Measurements from ENCODE around the gene LIPC. TPM values are rescaled to one million over a fixed set of nuclear protein-coding genes. Genes with fewer than 3 reads are reported as not detected.

The LIPC gene
- polyA plus RNA-seq, 1 of the 3 experiments (the other 2 are of a cell fraction): not detected

- Histone ChIP-seq H3K9me2 (no peaks in the 10 kb centered on the region), H3K79me2 (ENCODE audit: insufficient read depth) (no peaks in the 10 kb centered on the region), H3K27me3 (ENCODE audit: insufficient read depth) (no peaks in the 10 kb centered on the region), H2AFZ (ENCODE audit: low read depth) (no peak overlapping the region), H3F3A (replicated peaks; ENCODE audit: insufficient read depth) (peaks cover 5% of the 10 kb centered on the region), H3K9me3 (no peaks in the 10 kb centered on the region), H3K4me3 (ENCODE audit: low read depth in 2 of 2, low read length in 1 of 2) (no peak overlapping the region), H3K27ac (ENCODE audit: low read depth in 2 of 2, low read length in 1 of 2) (no peak overlapping the region), H4K20me1 (ENCODE audit: insufficient read depth) (no peaks in the 10 kb centered on the region), H3K4me1 (ENCODE audit: control insufficient read depth in 1 of 2, insufficient read depth in 2 of 2, low read depth in 1 of 2, low read length in 1 of 2) (no peaks in the 10 kb centered on the region), H3K9ac (no peak overlapping the region), H3K36me3 (replicated peaks in 1 of 2; ENCODE audit: control insufficient read depth in 1 of 2, insufficient read depth in 2 of 2, low read length in 1 of 2) (peaks cover 32 to 42% of the 10 kb centered on the region in 2 experiments), H3K4me2 (no peak overlapping the region)
- CTCF ChIA-PET: no interaction called here
- DNase-seq: no peak
- TF ChIP-seq NFIC (IDR thresholded peaks at IDR 0.05; ENCODE audit: borderline replicate concordance) (no peak), YY1 (IDR thresholded peaks at IDR 0.05; ENCODE audit: low read depth) (no peak), MAX (IDR thresholded peaks at IDR 0.05; ENCODE audit: low read depth) (no peak), CTCF (IDR thresholded peaks at IDR 0.05) (no peak), REST (IDR thresholded peaks at IDR 0.05; ENCODE audit: low read depth, low read length) (no peak), ELF1 (IDR thresholded peaks at IDR 0.05) (no peak), TEAD4 (IDR thresholded peaks at IDR 0.05; ENCODE audit: borderline replicate concordance, insufficient read depth) (no peak), NRF1 (IDR thresholded peaks at IDR 0.05; ENCODE audit: low read depth, low read length) (no peak)
- POLR2A ChIA-PET: no interaction called here
- 100% methylated on average over 3 of the region's 3 CpGs for WGBS (ENCODE audit: low lambda C conversion rate)
Observed at GRCh38 chr15:58605931-58606530, 174.2 kb downstream of the LIPC start.

GRCh38 chr15:58606577-58607080, 174.8 kb downstream of the LIPC start:
- H4K20me1 ChIP-seq (ENCODE audit: insufficient read depth): no peaks in the 10 kb centered on the region
- H3K9me2 ChIP-seq: no peaks in the 10 kb centered on the region
- H3K27ac ChIP-seq (ENCODE audit: low read depth in 2 of 2, low read length in 1 of 2): no peak overlapping the region
- H3K27me3 ChIP-seq (ENCODE audit: insufficient read depth): no peaks in the 10 kb centered on the region
- no peaks in the 10 kb centered on the region for H3K79me2 ChIP-seq (ENCODE audit: insufficient read depth)
- POLR2A ChIA-PET: no interaction called here
- no peak for DNase-seq
- peaks cover 33 to 36% of the 10 kb centered on the region in 2 experiments for H3K36me3 ChIP-seq (replicated peaks in 1 of 2; ENCODE audit: control insufficient read depth in 1 of 2, insufficient read depth in 2 of 2, low read length in 1 of 2)
- 98% methylated on average over 4 of the region's 4 CpGs for WGBS (ENCODE audit: low lambda C conversion rate)
- no peak for TF ChIP-seq ELF1 (IDR thresholded peaks at IDR 0.05)
- no peak for TF ChIP-seq SMC3 (IDR thresholded peaks at IDR 0.05; ENCODE audit: low read depth, low read length)
- H3K9ac ChIP-seq: no peak overlapping the region
- CTCF ChIA-PET: no interaction called here
- H3F3A ChIP-seq (replicated peaks; ENCODE audit: insufficient read depth): peaks cover 7% of the 10 kb centered on the region
- no peaks in the 10 kb centered on the region for H3K9me3 ChIP-seq
- no peak overlapping the region for H3K4me2 ChIP-seq
- H2AFZ ChIP-seq (ENCODE audit: low read depth): no peak overlapping the region
- no peak overlapping the region for H3K4me3 ChIP-seq (ENCODE audit: low read depth in 2 of 2, low read length in 1 of 2)
- H3K4me1 ChIP-seq (ENCODE audit: control insufficient read depth in 1 of 2, insufficient read depth in 2 of 2, low read depth in 1 of 2, low read length in 1 of 2): no peaks in the 10 kb centered on the region
